Thoracic aorta (tissue), 2 donors: ENCODE data around the gene SLC33A1. TPM values are rescaled to one million over a fixed set of nuclear protein-coding genes. Genes with fewer than 3 reads are reported as not detected.
"Not testable (repeated sequence)": the region's sequence is repeated elsewhere in the genome, so short reads cannot be mapped to it uniquely, and the experiment has no call there.

Experiments used
- ATAC-seq: fragments of 150-250 bp; one replicate; pipeline ENCODE4 v1.8.0; 2017; ENCODE audit warnings: low read depth; ENCODE audit not compliant: insufficient number of reproducible peaks, low FRiP score
- DNase-seq: peaks from one replicate; pipeline ENCODE4 v3.0.0-alpha.2; 2020; ENCODE audit warnings: low spot score
- H3K27ac ChIP-seq, 2 donors: fragments of 200-600 bp; sonication (generic); 1 replicate in 1 of 2; 2 replicates in 1 of 2; pipeline ENCODE4 v1.5.1; 2016; ENCODE audit warnings: mild to moderate bottlenecking in 2 of 2, moderate library complexity in 2 of 2
- H3K27me3 ChIP-seq: fragments of 200-600 bp; sonication (generic); replicated peaks from 2 replicates; pipeline ENCODE4 v1.6.0; 2016; ENCODE audit warnings: mild to moderate bottlenecking; ENCODE audit not compliant: insufficient read depth
- H3K36me3 ChIP-seq: fragments of 200-600 bp; sonication (generic); one replicate; pipeline ENCODE4 v1.5.1; 2016
- H3K4me1 ChIP-seq, 2 donors: fragments of 200-600 bp; sonication (generic); 1 replicate in 1 of 2; 2 replicates in 1 of 2; pipeline versions ENCODE4 v1.5.1 to v1.6.0; 2016; ENCODE audit warnings: low read depth in 2 of 2, mild to moderate bottlenecking in 1 of 2; ENCODE audit not compliant: control insufficient read depth in 1 of 2
- H3K4me3 ChIP-seq: fragments of 200-600 bp; sonication (generic); 2 replicates; pipeline ENCODE4 v1.5.1; 2016; ENCODE audit warnings: mild to moderate bottlenecking
- H3K9me3 ChIP-seq: fragments of 200-600 bp; sonication (generic); 2 replicates; pipeline ENCODE4 v1.5.1; 2016
- CTCF ChIP-seq: fragments of 200-600 bp; sonication (generic); IDR thresholded peaks from one replicate; pipeline ENCODE4 v1.5.1; 2019; ENCODE audit warnings: antibody characterized with exemption
- total RNA-seq, 2 donors: library from RNA; depleted of rRNA; stranded (reverse); fragments of >200 nt; gene quantifications; one replicate each; pipeline versions ENCODE4 v1.1.0 to v1.2.3, GENCODE V29; 2016

The SLC33A1 gene
- total RNA-seq, 2 donors from 2014 or later = 27.3 to 30.7 TPM

DNA sequence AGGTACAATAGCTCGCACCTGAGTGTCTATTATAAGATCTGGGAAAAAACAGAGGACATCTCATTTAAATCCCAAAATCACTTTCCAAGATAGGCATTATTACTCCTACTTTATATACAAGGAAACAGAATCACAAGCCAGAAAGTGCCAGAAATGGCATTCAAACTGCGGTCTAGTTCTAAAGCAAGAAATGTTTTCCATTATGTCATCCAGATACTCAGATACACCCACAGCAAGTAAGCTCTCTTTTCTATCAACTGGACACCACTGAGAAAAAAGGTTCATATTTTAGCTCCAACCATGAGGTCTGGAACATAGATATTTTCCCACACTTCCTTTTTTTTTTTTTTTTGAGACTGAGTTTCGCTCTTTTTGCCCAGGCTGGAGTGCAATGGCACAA lies 8.1 kb downstream of the SLC33A1 start:
- TF ChIP-seq CTCF = no peak
- ATAC-seq = no peak
- H3K27me3 ChIP-seq = no peaks in the 10 kb centered on the region
- no peak overlapping the region for H3K4me3 ChIP-seq
- no peaks in the 10 kb centered on the region for H3K9me3 ChIP-seq
- H3K27ac ChIP-seq = no peak overlapping the region
- peaks cover 7% of the 10 kb centered on the region for H3K36me3 ChIP-seq
- no peak for DNase-seq
- peaks cover 46 to 49% of the 10 kb centered on the region in 2 donors for H3K4me1 ChIP-seq

GRCh38 chr3:155843569-155843968 lies 10.7 kb downstream of the SLC33A1 start:
- peaks cover 7% of the 10 kb centered on the region for H3K36me3 ChIP-seq
- no peaks in the 10 kb centered on the region for H3K27me3 ChIP-seq
- ATAC-seq (no peak), DNase-seq (no peak)
- no peak overlapping the region for H3K27ac ChIP-seq
- H3K4me3 ChIP-seq = no peak overlapping the region
- no peak for TF ChIP-seq CTCF
- H3K9me3 ChIP-seq = no peaks in the 10 kb centered on the region
- H3K4me1 ChIP-seq = peaks cover 25 to 26% of the 10 kb centered on the region in 2 donors

DNA sequence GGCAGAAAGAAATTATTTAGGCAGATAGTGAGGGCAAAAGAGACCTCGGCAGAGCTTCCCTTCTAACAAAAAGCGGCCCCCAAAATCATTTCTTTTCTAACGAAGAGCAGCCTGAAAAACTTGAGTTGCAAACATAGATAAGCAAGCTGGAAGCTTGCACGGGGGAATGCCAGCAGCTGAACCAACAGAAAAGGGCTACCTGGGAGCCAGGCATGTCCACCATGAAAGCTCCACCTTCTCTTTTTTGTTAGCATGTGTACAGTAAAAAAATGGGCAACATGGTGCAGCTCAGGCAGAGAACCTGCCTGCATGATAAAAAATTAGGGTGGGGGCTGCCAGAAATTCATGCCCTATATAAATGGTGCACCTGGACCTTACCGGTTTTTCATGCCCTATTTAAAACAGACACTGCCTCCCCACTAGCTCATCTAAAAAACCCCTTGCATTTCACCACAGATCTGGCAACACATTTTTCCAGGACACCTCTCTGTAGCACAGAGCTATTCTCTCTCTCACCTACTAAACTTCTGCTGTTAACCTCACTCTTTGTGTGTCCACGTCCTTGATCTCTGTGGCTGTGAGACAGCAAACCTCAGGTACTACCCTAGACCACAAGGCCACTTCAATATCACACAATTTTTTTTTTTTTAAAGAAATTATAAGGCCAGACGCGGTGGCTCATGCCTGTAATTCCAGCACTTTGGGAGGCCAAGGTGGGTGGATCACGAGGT lies 18.7 kb downstream of the SLC33A1 start:
- DNase-seq = no peak
- no peak for TF ChIP-seq CTCF
- Histone ChIP-seq H3K27ac (no peak overlapping the region), H3K4me1 (no peaks in the 10 kb centered on the region), H3K27me3 (no peaks in the 10 kb centered on the region), H3K4me3 (no peak overlapping the region), H3K36me3 (peaks cover 5% of the 10 kb centered on the region), H3K9me3 (no peaks in the 10 kb centered on the region)
- no peak for ATAC-seq

DNA sequence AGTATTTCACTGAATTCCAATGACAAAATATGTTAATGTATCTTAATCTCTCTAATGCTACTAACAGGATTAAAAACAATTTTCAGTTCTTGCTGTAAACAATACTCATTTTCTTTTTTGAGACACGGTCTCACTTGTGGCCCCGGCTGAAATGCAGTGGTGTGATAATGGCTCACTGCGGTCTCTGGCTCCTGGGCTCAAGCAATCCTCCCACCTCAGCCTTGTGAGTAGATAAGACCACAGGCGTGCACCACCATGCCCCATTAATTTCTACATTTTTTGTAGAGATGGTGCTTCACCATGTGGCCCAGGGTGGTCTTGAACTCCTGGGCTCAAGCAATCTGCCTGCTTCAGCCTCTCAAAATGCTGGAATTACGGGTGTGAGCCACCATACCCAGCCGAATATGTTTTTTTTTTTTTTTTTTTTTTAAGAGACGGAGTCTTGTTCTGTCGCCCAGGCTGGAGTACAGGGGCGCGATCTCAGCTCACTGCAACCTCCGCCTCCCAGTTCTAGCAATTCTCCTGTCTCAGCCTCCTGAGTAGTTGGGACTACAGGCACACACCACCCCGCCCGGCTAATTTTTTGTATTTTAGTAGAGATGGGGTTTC lies 25.6 kb downstream of the SLC33A1 start:
- not testable (repeated sequence) for H3K27me3 ChIP-seq, H3K4me1 ChIP-seq, H3K9me3 ChIP-seq, DNase-seq, ATAC-seq, H3K27ac ChIP-seq, H3K4me3 ChIP-seq
- H3K36me3 ChIP-seq = peaks cover 11% of the 10 kb centered on the region

GRCh38 chr3:155815030-155815545 lies 39.1 kb downstream of the SLC33A1 start:
- no peaks in the 10 kb centered on the region for H3K27me3 ChIP-seq
- H3K36me3 ChIP-seq = no peaks in the 10 kb centered on the region
- H3K27ac ChIP-seq = no peak overlapping the region
- no peak for TF ChIP-seq CTCF
- no peaks in the 10 kb centered on the region for H3K9me3 ChIP-seq
- DNase-seq = no peak
- no peaks in the 10 kb centered on the region for H3K4me1 ChIP-seq
- ATAC-seq = no peak
- H3K4me3 ChIP-seq = no peak overlapping the region

GRCh38 chr3:155813224-155813623 lies 41.0 kb downstream of the SLC33A1 start:
- not testable (repeated sequence) for ATAC-seq, H3K27ac ChIP-seq, H3K9me3 ChIP-seq, H3K4me1 ChIP-seq, H3K36me3 ChIP-seq, DNase-seq, H3K27me3 ChIP-seq, H3K4me3 ChIP-seq
